ENCODE results near the gene CHEK1.

The CHEK1 gene

DNA sequence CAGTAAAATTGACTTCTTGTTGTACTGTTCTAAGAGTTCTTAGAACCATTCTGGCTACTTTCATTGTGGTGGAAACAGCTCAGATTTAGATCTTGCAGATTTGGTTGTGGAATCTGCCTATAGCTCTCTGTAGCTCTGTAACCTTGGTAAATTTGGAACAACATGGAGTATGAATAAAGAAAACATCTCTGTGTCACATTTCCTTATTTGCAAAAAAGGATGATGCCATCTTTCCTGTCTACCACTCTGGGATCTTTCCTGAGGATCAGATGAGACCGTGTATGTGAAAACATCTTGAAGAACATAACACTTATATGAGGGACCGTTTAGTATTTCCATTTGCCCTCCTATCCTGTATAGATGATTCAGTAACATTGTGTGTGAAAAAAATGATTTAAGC is 46.6 kb downstream of the CHEK1 start:
- no peak overlapping the region for H3K4me3 ChIP-seq (replicated peaks in 1 of 2; ENCODE audit: low read depth in 2 of 2, low read length in 2 of 2)

GRCh38 chr11:125674210-125674609 is 49.2 kb downstream of the CHEK1 start:
- TF ChIP-seq, protein P1, sequence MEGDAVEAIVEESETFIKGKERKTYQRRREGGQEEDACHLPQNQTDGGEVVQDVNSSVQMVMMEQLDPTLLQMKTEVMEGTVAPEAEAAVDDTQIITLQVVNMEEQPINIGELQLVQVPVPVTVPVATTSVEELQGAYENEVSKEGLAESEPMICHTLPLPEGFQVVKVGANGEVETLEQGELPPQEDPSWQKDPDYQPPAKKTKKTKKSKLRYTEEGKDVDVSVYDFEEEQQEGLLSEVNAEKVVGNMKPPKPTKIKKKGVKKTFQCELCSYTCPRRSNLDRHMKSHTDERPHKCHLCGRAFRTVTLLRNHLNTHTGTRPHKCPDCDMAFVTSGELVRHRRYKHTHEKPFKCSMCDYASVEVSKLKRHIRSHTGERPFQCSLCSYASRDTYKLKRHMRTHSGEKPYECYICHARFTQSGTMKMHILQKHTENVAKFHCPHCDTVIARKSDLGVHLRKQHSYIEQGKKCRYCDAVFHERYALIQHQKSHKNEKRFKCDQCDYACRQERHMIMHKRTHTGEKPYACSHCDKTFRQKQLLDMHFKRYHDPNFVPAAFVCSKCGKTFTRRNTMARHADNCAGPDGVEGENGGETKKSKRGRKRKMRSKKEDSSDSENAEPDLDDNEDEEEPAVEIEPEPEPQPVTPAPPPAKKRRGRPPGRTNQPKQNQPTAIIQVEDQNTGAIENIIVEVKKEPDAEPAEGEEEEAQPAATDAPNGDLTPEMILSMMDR (IDR thresholded peaks at IDR 0.05; ENCODE audit: low read depth, low read length) = no peak
- DNase-seq (ENCODE audit: low read depth in 2 of 2) = no peak
- H3K4me3 ChIP-seq (replicated peaks in 1 of 2; ENCODE audit: low read depth in 2 of 2, low read length in 2 of 2) = no peak overlapping the region

More for the DNA sequence above, 46.6 kb downstream of the CHEK1 start:
- DNase-seq (ENCODE audit: low read depth in 2 of 2) = no peak
- TF ChIP-seq, protein P1 (IDR thresholded peaks at IDR 0.05; ENCODE audit: low read depth, low read length) = no peak

- no peak overlapping the region for H3K4me3 ChIP-seq (replicated peaks in 1 of 2; ENCODE audit: low read depth in 2 of 2, low read length in 2 of 2)
- peak in 1 of 2 donors; percentile 6 for DNase-seq (ENCODE audit: low read depth in 2 of 2)
- TF ChIP-seq, protein P1 (IDR thresholded peaks at IDR 0.05; ENCODE audit: low read depth, low read length) = no peak
Observed at GRCh38 chr11:125675196-125675595, 50.2 kb downstream of the CHEK1 start.

GRCh38 chr11:125679397-125679796 is 54.4 kb downstream of the CHEK1 start:
- peak; percentile 3 to 9 for DNase-seq (ENCODE audit: low read depth in 2 of 2)
- TF ChIP-seq, protein P1 (IDR thresholded peaks at IDR 0.05; ENCODE audit: low read depth, low read length) = peak; percentile 29

GRCh38 chr11:125679837-125680236 is 54.9 kb downstream of the CHEK1 start:
- no peak for DNase-seq (ENCODE audit: low read depth in 2 of 2)
- no peak overlapping the region for H3K4me3 ChIP-seq (replicated peaks in 1 of 2; ENCODE audit: low read depth in 2 of 2, low read length in 2 of 2)
- TF ChIP-seq, protein P1 (IDR thresholded peaks at IDR 0.05; ENCODE audit: low read depth, low read length) = no peak

More at GRCh38 chr11:125679397-125679796, 54.4 kb downstream of the CHEK1 start:
- no peak overlapping the region for H3K4me3 ChIP-seq (replicated peaks in 1 of 2; ENCODE audit: low read depth in 2 of 2, low read length in 2 of 2)

DNA sequence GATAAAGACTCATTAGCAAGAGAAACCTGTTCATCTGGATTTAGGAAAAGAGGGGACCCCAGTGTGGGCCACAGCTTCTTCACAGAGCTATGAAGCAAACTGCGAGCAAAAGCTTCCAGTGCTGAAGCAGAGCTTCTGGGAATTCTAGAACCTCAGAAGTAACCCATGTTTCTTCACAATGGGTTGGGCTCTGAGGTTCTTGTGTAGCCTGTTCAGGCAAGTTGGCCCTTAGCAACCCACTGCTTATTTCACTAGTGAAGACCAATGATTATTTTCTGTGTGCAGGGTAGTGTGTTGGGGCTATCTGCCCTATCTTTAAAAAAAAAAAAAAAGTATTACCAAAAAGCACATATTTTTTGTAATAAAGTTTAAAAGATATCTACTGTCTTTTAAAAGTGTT is 55.8 kb downstream of the CHEK1 start, which contains the start of gene ACRV1:
ACRV1 (minus strand) TSS at position 101 of the 400 bp plus-strand sequence; CDS start at position 34, 67 bp downstream.
- DNase-seq (ENCODE audit: low read depth in 2 of 2) = no peak
- H3K4me3 ChIP-seq (replicated peaks in 1 of 2; ENCODE audit: low read depth in 2 of 2, low read length in 2 of 2) = no peak within 1 kb of the TSS
- TF ChIP-seq, protein P1 (IDR thresholded peaks at IDR 0.05; ENCODE audit: low read depth, low read length) = no peak

DNA sequence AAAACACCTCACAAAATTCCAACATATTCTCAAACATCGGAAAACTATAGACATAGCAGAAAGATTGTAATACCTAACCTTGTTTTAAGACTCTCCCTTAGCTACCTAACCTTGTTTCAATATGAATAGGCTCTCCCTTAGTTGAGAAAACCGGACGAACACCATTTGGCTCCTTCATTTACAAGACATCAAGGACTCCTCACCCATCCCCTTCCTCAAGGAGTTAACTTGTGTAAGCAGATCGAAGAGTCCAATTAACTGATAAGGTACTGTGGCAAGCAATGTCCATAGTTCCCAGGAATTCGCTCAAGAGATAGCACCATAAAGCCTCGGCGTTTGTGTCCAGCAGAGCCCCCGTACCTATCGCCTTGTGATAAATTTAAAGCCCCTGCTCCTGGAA is 60.3 kb downstream of the CHEK1 start:
- TF ChIP-seq, protein P1 (IDR thresholded peaks at IDR 0.05; ENCODE audit: low read depth, low read length) = no peak
- H3K4me3 ChIP-seq (replicated peaks in 1 of 2; ENCODE audit: low read depth in 2 of 2, low read length in 2 of 2) = no peak overlapping the region
- no peak for DNase-seq (ENCODE audit: low read depth in 2 of 2)
